GM12892 (cell line): Measurements from ENCODE around the gene NFATC1.

Experiments
- POLR2A ChIP-seq: IDR thresholded peaks from 2 replicates; pipeline ENCODE4 v1.6.1; 2011; ENCODE audit warnings: low read depth, low read length, control low read depth
- POLR2AphosphoS5 ChIP-seq: IDR thresholded peaks from 2 replicates; pipeline ENCODE4 v1.6.1; 2011; ENCODE audit warnings: low read depth, low read length, control low read depth
- TAF1 ChIP-seq: IDR thresholded peaks from 2 replicates; pipeline ENCODE4 v1.6.1; 2011; ENCODE audit warnings: low read depth, mild to moderate bottlenecking, control low read depth, low read length, borderline replicate concordance

DNA sequence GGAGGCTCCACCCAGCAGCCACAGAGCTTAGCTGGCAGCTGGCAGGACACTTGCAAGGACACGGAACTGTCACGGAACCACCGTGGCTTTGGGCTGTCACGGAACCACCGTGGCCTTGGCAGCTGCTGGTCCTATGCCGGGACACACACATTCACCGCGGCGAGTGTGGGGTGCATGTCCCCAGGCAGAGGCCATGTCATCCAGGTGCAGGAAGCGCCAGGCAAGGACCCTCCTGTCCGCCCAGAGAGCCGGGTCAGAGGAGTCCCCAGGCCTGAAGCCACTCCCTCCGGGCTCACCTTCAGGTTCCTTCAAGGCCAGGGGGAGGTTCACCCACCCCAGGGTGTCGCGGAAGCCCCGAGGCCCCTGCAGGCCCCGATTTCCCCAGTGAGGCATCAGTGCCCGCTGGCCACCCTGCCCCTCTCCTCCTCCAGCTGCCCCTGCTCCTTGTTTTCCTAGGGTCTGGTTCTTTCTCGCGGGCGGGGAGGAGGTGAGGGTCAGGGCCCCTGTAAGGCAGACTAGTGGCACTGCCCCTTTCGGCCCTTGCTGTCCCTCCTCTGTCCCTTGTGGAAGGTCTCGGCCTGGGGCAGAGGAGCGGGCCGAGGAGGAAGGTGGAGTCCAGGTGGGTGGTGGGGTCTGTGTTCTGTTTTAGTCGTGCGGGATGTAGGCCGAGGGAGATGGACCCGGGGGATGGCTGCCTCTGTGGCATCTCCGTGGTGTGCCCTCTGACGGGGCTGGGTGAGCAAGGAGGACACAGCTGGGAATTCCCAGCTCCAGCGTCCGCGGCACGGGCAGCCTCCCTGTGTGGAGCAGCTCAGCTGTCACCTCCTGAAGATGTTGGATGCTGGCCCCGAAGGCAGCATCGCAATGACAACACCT lies 60.6 kb downstream of the NFATC1 start:
- TF ChIP-seq POLR2AphosphoS5, result no peak
- no peak for TF ChIP-seq POLR2A
- TF ChIP-seq TAF1, result no peak
